ENCODE data around the gene ACBD3.

- no peak for TF ChIP-seq EP300 (IDR thresholded peaks at IDR 0.05)
- TF ChIP-seq, protein P1, sequence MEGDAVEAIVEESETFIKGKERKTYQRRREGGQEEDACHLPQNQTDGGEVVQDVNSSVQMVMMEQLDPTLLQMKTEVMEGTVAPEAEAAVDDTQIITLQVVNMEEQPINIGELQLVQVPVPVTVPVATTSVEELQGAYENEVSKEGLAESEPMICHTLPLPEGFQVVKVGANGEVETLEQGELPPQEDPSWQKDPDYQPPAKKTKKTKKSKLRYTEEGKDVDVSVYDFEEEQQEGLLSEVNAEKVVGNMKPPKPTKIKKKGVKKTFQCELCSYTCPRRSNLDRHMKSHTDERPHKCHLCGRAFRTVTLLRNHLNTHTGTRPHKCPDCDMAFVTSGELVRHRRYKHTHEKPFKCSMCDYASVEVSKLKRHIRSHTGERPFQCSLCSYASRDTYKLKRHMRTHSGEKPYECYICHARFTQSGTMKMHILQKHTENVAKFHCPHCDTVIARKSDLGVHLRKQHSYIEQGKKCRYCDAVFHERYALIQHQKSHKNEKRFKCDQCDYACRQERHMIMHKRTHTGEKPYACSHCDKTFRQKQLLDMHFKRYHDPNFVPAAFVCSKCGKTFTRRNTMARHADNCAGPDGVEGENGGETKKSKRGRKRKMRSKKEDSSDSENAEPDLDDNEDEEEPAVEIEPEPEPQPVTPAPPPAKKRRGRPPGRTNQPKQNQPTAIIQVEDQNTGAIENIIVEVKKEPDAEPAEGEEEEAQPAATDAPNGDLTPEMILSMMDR (IDR thresholded peaks at IDR 0.05), result no peak
Measured at GRCh38 chr1:226223157-226223785, 36.7 kb upstream of the ACBD3 start, which contains the start of gene MIXL1.

All from gastroesophageal sphincter (tissue), 3 donors.